ENCODE data around the gene DCUN1D3.
A peak's percentile ranks its signal among the peaks of the same experiment; 100 is the strongest.
"Not testable (repeated sequence)": the region's sequence is repeated elsewhere in the genome, so short reads cannot be mapped to it uniquely, and the experiment has no call there.

Gene DCUN1D3, protein sequence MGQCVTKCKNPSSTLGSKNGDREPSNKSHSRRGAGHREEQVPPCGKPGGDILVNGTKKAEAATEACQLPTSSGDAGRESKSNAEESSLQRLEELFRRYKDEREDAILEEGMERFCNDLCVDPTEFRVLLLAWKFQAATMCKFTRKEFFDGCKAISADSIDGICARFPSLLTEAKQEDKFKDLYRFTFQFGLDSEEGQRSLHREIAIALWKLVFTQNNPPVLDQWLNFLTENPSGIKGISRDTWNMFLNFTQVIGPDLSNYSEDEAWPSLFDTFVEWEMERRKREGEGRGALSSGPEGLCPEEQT

DNA sequence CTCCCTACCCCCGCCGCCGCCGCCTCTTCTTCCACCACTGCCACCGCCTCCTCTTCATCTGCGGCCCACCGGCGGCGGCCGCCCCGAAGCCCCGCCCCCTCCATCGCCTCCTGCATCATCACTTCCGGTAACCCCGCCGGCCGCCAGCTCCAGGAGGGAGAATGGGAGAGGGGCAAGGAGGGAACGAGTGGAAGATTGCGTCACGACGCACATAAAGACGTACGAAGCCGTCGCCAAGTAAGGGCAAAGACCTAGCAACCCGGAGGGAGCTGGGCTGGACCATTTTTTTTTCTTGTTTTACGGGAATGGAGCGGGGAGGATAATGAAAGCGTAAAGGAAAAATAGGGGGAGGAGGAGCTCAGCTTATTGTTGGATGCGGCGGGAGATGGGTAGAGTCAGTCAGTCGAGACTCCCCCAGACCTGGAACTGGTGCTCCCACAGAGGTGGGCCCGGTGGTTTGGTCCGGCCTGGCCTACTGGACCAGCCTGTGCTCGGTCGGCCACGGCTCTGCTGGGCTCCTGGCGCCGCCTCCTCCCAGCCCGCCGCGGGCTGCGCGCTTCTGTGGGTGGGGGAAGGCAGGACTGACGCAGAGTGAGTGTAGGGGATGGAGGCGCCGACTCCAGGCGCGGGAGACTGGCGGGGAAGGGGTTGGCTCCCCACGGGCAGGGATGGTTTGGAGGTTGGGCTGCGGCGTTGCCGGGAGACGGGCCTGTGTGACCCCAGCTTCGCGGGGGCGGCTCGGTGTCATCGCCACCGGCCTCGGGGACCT is at the start of gene DCUN1D3, which contains the start of gene LYRM1:
Gene DCUN1D3, minus strand, starts transcription at position 60 of the 769 bp plus-strand sequence. CDS start 37,820 bp downstream, outside the sequence.
Gene LYRM1, plus strand, starts transcription at position 473 of the 769 bp plus-strand sequence. CDS start 14,785 bp downstream, outside the sequence.
- peak; percentile 92 for DNase-seq

DNA sequence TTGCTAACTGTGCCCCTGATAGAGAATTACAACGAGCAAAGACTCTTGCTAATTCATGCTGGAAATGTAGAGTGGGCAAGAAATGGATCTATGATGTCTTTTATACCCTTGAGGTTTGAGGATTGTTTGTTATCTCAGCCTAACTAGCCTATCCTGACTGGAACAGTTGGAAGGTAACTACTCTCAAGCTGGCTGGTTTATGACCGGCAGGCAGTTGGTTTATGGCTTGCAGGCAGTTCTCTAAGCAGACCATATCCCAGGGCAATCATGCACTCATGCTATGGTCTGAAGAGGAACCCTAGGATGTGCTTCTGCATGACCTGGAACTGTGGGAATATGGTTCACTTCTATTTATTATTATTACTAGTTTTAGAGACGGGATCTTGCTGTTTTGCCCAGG is 49.5 kb upstream of the DCUN1D3 start:
- DNase-seq = no peak

GRCh38 chr16:20948444-20948843 is 48.3 kb upstream of the DCUN1D3 start:
- no peak for DNase-seq

- no peak for DNase-seq
These were observed 46.0 kb upstream of the DCUN1D3 start for GRCh38 chr16:20946015-20946629.

GRCh38 chr16:20945575-20945875 is 45.4 kb upstream of the DCUN1D3 start:
- DNase-seq = not testable (repeated sequence)

DNA sequence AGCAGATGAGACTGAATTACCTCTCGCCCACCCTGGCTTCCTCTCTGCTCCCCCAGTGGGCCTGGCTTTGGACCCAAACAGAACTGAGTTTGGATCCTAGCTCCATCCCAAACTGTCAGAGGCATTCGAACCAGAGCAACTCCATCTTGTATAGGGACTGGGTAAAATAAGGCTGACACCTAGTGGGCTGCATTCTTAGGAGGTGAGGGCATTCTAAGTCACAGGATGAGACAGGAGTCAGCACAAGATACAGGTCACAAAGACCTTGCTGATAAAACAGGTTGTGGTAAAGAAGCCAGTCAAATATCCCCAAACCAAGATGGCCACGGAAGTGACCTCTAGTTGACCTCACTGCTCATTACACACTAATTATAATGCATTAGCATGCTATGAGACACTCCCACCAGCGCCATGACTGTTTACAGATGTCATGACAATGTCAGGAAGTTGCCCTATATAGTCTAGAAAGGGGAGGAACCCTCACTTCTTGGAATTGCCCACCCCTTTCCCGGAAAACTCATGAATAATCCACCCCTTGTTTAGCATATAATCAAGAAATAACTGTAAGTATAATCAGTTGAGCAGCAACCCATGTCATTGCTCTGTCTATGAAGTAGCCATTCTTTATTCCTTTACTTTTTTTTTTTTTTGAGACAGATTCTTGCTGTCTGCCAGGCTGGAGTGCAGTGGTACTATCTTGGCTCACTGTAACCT is 44.9 kb upstream of the DCUN1D3 start:
- DNase-seq = peak; percentile 5

GRCh38 chr16:20942256-20942655 is 42.1 kb upstream of the DCUN1D3 start:
- no peak for DNase-seq

- no peak for DNase-seq
These were observed 41.4 kb upstream of the DCUN1D3 start for GRCh38 chr16:20941636-20941926.

GRCh38 chr16:20940871-20941635 is 40.9 kb upstream of the DCUN1D3 start:
- no peak for DNase-seq

GRCh38 chr16:20939611-20940010 is 39.5 kb upstream of the DCUN1D3 start:
- no peak for DNase-seq

GRCh38 chr16:20938426-20938825 is 38.3 kb upstream of the DCUN1D3 start:
- DNase-seq = no peak

- no peak for DNase-seq
These were observed 37.6 kb upstream of the DCUN1D3 start for GRCh38 chr16:20937736-20938135.

GRCh38 chr16:20933589-20933988 is 33.4 kb upstream of the DCUN1D3 start:
- no peak for DNase-seq

GRCh38 chr16:20931066-20931600 is 31.0 kb upstream of the DCUN1D3 start:
- no peak for DNase-seq

GRCh38 chr16:20930365-20930690 is 30.2 kb upstream of the DCUN1D3 start:
- DNase-seq = no peak

DNA sequence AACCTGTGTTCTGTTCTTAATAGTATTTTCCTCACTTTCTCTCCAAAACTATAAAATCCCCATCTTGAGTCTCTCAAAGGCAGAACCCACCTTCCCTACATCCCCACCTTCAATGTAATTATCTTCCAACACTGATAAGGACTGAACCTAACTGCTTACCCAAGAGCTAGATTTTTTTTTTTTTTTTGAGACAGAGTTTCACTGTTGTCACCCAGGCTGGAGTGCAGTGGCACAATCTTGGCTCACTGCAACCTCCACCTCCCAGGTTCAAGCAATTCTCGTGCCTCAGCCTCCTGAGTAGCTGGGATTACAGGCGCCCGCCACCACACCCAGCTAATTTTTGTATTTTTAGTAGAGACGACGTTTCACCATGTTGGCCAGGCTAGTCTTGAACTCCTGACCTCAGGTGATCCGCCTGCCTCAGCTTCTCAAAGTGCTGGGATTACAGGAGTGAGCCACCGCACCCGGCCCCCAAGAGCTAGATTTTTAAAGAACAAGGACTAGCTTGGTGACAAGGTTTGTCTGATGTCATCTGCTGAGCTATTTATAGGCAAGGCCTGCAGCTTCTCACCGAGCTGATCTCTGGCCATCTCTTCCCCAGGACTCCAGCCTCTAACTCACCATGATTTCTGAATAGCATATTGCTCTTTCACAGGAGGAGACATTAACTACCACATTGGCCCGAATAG is 29.7 kb upstream of the DCUN1D3 start:
- DNase-seq = not testable (repeated sequence)

- no peak for DNase-seq
These were observed 28.7 kb upstream of the DCUN1D3 start for GRCh38 chr16:20928774-20929411.

- no peak for DNase-seq
These were observed 25.6 kb upstream of the DCUN1D3 start for GRCh38 chr16:20925751-20926150.

GRCh38 chr16:20923876-20924275 is 23.7 kb upstream of the DCUN1D3 start:
- no peak for DNase-seq

DNA sequence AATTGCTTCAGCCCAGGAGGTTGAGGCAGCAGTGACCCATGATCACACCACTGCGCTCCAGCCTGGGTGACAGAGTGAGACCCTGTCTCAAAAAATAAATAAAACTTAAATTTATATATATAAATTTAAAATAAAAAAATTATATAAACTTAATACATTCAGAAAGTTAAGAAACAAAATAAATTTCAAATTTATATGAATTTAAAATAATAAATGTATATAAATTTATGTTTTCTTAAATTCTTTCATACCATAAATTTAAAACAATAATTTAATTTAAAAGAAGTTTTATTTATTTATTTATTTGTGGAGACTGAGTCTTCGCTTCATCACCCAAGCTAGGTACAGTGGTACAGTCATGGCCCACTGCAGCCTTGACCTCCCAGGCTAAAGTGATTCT is 20.6 kb upstream of the DCUN1D3 start:
- no peak for DNase-seq

DNA sequence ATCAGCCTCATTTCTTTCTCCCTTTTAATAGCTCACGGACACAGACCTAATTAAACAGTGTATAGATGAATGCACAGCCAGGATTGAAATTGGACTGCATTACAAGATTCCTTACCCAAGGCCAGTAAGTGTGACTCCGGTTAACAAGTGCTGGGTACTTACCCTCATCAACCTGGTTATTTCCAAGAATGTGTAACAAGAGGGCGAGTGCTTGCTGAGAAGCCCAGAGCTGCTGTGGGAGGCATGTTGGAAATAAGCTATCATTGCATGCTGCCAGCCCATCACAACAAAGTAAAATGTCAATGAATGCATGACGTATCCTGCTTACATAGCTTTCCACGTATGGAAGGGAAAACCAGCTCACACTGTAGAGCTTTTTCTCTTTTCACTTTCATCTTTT is 19.9 kb upstream of the DCUN1D3 start:
- DNase-seq = no peak
